ENCODE measurements around the gene MMP7.
A peak's percentile ranks its signal among the peaks of the same experiment; 100 is the strongest.

Gene MMP7

DNA sequence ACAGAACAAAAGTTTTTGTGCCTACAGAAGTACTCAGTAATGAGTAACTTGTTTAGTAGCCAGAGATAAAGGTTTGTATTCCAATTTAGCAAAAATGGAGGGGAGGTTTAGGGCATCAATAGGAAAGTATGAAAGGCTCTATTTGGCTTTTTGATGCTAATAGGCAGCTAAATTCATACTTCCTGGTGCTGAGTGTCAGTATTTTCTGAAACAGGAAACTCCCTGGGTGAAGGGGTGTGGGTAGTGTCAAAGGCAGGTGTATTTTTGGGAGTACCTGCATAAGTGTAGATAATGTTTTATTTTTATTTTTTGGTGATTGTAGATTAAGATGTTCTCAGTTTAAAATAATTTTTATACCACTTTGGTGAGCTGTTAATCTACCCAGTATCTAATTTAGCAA is 29.3 kb upstream of the MMP7 start:
- ChIA-PET POLR2A (ENCODE audit: low non-redundant PET) (no interaction called here), CTCF (no interaction called here)
- TF ChIP-seq, protein P1, sequence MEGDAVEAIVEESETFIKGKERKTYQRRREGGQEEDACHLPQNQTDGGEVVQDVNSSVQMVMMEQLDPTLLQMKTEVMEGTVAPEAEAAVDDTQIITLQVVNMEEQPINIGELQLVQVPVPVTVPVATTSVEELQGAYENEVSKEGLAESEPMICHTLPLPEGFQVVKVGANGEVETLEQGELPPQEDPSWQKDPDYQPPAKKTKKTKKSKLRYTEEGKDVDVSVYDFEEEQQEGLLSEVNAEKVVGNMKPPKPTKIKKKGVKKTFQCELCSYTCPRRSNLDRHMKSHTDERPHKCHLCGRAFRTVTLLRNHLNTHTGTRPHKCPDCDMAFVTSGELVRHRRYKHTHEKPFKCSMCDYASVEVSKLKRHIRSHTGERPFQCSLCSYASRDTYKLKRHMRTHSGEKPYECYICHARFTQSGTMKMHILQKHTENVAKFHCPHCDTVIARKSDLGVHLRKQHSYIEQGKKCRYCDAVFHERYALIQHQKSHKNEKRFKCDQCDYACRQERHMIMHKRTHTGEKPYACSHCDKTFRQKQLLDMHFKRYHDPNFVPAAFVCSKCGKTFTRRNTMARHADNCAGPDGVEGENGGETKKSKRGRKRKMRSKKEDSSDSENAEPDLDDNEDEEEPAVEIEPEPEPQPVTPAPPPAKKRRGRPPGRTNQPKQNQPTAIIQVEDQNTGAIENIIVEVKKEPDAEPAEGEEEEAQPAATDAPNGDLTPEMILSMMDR (conservative IDR thresholded peaks at IDR 0.05; ENCODE audit: low read depth), result no peak
- DNase-seq (ENCODE audit: low spot score), result no peak
- H3K27ac ChIP-seq, result no peak overlapping the region

DNA sequence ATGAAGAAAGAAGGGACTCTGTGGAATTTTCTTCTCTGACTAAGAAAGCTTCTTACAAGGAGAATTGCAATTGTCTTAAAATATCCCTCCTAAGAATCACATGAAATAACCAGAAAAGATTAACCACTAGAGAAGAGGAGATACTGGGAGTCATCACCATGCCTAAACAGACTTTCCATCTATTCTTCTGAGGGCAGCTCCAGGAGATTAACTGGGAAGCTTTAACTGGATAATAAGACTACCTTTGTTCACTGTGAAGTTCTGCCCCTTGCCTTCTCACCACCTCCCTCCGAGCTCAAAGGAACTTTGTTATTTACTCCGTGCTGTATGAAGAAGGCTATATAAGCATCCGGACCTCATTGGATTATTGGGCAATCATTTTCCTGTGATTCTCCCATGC is 24.5 kb upstream of the MMP7 start:
- no peak overlapping the region for H3K27ac ChIP-seq
- POLR2A ChIA-PET (ENCODE audit: low non-redundant PET), result no interaction called here
- CTCF ChIA-PET, result interaction anchor here (0.6 kb wide), 1 partner anchor 46 kb away, joined by 4 read pairs; no protein-coding TSS in a partner anchor
- TF ChIP-seq, protein P1 (conservative IDR thresholded peaks at IDR 0.05; ENCODE audit: low read depth), result no peak
- no peak for DNase-seq (ENCODE audit: low spot score)

DNA sequence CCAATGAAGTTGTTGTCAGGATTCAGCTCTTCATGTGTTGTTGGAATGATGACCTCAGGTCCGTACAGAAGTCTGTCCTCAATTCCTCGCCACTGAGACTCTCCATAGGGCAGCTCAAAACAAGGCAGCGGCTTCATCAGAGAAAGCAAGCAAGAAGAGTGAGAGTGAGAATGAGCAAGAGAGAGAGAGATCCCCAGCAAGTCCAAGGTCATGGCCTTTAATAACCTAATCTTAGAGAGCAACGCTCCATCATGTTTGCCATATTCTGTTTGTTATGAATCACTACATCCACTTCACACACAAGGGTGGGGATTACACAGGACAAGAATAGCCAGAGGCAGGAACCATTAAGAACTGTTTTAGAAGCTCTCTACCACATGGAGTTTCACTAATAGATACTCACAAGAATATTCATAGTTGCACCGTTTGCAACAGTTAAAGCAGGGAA is 23.3 kb upstream of the MMP7 start:
- DNase-seq (ENCODE audit: low spot score), result peak; percentile 43
- ChIA-PET CTCF (no interaction called here), POLR2A (ENCODE audit: low non-redundant PET) (no interaction called here)
- TF ChIP-seq, protein P1 (conservative IDR thresholded peaks at IDR 0.05; ENCODE audit: low read depth), result no peak
- no peak overlapping the region for H3K27ac ChIP-seq

DNA sequence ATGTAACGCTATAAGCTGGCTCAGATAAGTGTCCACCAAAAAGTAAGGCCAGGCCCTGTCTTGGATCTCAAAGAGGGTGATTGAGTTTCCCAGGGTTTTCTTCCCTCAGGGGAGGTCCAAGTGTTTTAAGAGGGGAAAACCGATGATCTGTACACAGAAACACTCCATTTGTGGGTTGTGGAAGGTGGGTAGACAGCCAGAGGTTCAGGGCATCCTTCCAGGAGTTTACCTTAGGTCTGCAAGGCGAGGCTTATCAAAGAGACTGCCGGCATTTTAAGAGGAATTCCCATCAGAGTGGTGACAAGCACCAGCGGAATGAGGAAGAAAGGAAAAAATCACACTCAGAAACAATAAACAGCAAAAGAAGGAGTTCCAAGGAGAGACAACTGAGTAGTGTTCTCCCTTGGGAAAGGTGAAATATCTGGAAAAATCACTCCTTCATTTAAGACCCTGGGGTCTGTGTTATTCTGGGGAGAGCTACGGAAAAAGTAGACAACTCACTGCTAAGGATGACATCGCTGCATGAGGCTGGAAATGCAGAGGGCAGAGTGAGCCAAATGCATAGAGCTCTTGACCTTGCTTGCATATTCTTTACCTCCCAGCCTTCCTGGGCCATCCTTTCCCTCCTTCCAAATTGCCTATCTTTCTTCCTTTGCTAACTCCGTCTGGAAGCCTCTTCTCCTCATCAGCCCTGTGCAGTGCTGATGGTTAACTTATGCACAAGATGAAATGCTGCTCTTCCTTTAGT is 22.1 kb upstream of the MMP7 start:
- DNase-seq (ENCODE audit: low spot score), result peak; percentile 8
- ChIA-PET CTCF (interaction anchor here (0.6 kb wide), 1 partner anchor 106 kb away, joined by 3 read pairs; no protein-coding TSS in a partner anchor), POLR2A (ENCODE audit: low non-redundant PET) (no interaction called here)
- H3K27ac ChIP-seq, result no peak overlapping the region
- TF ChIP-seq, protein P1 (conservative IDR thresholded peaks at IDR 0.05; ENCODE audit: low read depth), result no peak

DNA sequence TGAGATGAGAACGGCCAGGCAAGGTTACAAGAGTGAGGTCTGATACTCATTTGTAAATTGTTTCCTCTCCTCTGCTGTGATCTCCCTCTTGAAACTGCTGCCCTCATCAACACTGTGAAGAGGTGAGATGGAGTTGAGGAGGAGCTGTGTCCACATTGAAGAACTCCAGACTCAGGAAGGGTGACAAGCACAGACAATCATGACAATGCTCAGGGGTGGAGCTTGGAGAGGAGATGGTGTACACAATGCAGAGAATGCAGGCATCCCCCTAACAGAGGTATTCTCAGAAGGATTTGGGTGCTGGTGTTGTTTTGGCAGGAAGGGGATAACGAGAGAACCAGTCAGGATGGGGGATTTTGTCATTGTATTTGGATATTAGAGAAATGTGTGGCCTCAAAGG is 21.5 kb upstream of the MMP7 start:
- DNase-seq (ENCODE audit: low spot score), result no peak
- H3K27ac ChIP-seq, result no peak overlapping the region
- CTCF ChIA-PET, result no interaction called here
- POLR2A ChIA-PET (ENCODE audit: low non-redundant PET), result interaction anchor here (0.5 kb wide), 1 partner anchor 26 kb away, joined by 4 read pairs; no protein-coding TSS in a partner anchor
- TF ChIP-seq, protein P1 (conservative IDR thresholded peaks at IDR 0.05; ENCODE audit: low read depth), result no peak

DNA sequence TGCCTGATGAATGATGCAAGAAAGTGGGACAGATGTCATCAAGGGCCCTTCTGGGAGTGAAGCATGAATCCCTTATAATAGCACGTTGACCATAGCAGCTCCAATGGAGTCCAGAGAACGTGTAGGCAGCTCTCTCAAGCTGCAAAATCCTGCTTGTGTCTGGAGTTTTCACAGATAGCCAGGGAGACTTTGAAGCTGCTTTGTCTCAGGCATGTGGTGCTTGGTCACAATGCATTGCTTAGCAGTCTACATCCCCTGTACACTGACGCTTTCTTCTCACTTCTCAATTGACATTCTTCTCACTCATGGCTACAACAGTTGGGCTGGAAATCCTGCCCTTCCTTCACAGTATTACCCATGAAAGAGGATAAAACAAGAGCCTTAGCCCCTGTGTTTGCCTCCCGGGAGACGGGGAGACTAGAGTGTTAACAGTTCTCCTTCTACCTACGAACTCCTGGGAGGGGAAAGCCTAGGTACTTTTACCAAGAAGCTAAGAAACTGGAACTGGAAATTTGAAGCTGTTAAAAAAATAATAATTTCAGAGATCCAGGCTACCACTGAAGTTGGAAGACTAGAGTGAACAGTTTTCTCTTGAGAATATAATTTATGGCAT is 20.7 kb upstream of the MMP7 start:
- POLR2A ChIA-PET (ENCODE audit: low non-redundant PET), result interaction anchor here (0.5 kb wide), 1 partner anchor 26 kb away, joined by 4 read pairs; no protein-coding TSS in a partner anchor
- CTCF ChIA-PET, result no interaction called here

More for the DNA sequence above, 20.7 kb upstream of the MMP7 start:
- DNase-seq (ENCODE audit: low spot score), result no peak
- no peak overlapping the region for H3K27ac ChIP-seq
- TF ChIP-seq, protein P1 (conservative IDR thresholded peaks at IDR 0.05; ENCODE audit: low read depth), result no peak

All from RWPE1 (cell line).